GM12878 (cell line): ENCODE data around the gene MCCD1. TPM values are rescaled to one million over a fixed set of nuclear protein-coding genes. Genes with fewer than 3 reads are reported as not detected.

ENCODE experiments used
- ATF7 ChIP-seq: fragments of 450-650 bp; IDR thresholded peaks from 2 replicates; pipeline ENCODE4 v1.6.1; 2016; ENCODE audit warnings: low read depth, mild to moderate bottlenecking
- ESRRA ChIP-seq: IDR thresholded peaks from 2 replicates; pipeline ENCODE4 v1.6.1; 2012; ENCODE audit warnings: mild to moderate bottlenecking, low read length, improper control_type of control experiment
- ETV6 ChIP-seq, 2 experiments: fragments of 450-650 bp in 1 of 2; IDR thresholded peaks in 1 of 2; conservative IDR thresholded peaks in 1 of 2; 2 replicates each; pipeline ENCODE4 v1.6.1; 2014; ENCODE audit warnings: antibody characterized with exemption in 1 of 2, borderline replicate concordance in 1 of 2, low read depth in 1 of 2, mild to moderate bottlenecking in 1 of 2, moderate library complexity in 1 of 2
- HDAC6 ChIP-seq: fragments of 200-600 bp; sonication (generic); IDR thresholded peaks from one replicate; pipeline ENCODE4 v1.8.0; 2017; ENCODE audit warnings: antibody characterized with exemption; ENCODE audit not compliant: unreplicated experiment
- IKZF1 ChIP-seq: fragments of 450-650 bp; conservative IDR thresholded peaks from 2 replicates; pipeline ENCODE4 v1.6.1; 2017; ENCODE audit warnings: antibody characterized with exemption, mild to moderate bottlenecking
- IRF3 ChIP-seq: fragments of 450-650 bp; IDR thresholded peaks from 2 replicates; pipeline ENCODE4 v1.6.1; 2014; ENCODE audit warnings: mild to moderate bottlenecking
- NFXL1 ChIP-seq: fragments of 450-650 bp; IDR thresholded peaks from 2 replicates; pipeline ENCODE4 v1.6.1; 2017; ENCODE audit warnings: antibody characterized with exemption, mild to moderate bottlenecking, borderline replicate concordance
- NFYA ChIP-seq: IDR thresholded peaks from 2 replicates; pipeline ENCODE4 v1.6.1; 2011; ENCODE audit warnings: low read depth, mild to moderate bottlenecking, low read length, improper control_type of control experiment, borderline replicate concordance
- NRF1 ChIP-seq: conservative IDR thresholded peaks from 2 replicates; pipeline ENCODE4 v1.6.1; 2011; ENCODE audit warnings: mild to moderate bottlenecking, low read depth, low read length, improper control_type of control experiment
- PAX5 ChIP-seq: IDR thresholded peaks from 2 replicates; pipeline ENCODE4 v1.6.1; 2011; ENCODE audit warnings: low read depth, low read length, borderline replicate concordance
- POLR2AphosphoS5 ChIP-seq: IDR thresholded peaks from 2 replicates; pipeline ENCODE4 v1.6.1; 2011; ENCODE audit warnings: mild to moderate bottlenecking, low read length, inconsistent platforms
- SP1 ChIP-seq: IDR thresholded peaks from one replicate; pipeline ENCODE4 v1.6.1; 2011; ENCODE audit warnings: low read depth, low read length
- SREBF1 ChIP-seq: IDR thresholded peaks from 2 replicates; pipeline ENCODE4 v1.6.1; 2012; ENCODE audit warnings: mild to moderate bottlenecking, low read length
- YY1 ChIP-seq: IDR thresholded peaks from 2 replicates; pipeline ENCODE4 v1.6.1; 2011; ENCODE audit warnings: low read depth, mild to moderate bottlenecking, low read length
- ZBTB40 ChIP-seq: fragments of 450-650 bp; IDR thresholded peaks from 2 replicates; pipeline ENCODE4 v1.6.1; 2016; ENCODE audit warnings: mild to moderate bottlenecking, moderate library complexity, borderline replicate concordance
- ZNF384 ChIP-seq: IDR thresholded peaks from 2 replicates; pipeline ENCODE4 v1.6.1; 2012; ENCODE audit warnings: low read depth, mild to moderate bottlenecking, low read length, improper control_type of control experiment, borderline replicate concordance
- polyA plus RNA-seq, 11 experiments: library from polyadenylated mRNA; depleted of rRNA in 4 of 11; unstranded in 6 of 11; stranded (reverse) in 5 of 11; fragments of >200 nt; fragmentation: Nextera tagmentation in 4 of 11; fragmentation: Illumina TruSeq in 1 of 11; extraction: Ambion mirVana in 4 of 11; extraction: Trizol in 1 of 11; gene quantifications; 1 replicate in 1 of 11; 2 replicates in 10 of 11; pipeline versions ENCODE4 v1.2.1 to v1.2.3, GENCODE V29; 2011 to 2016; ENCODE audit warnings: inconsistent platforms in 2 of 11, missing spikeins in 2 of 11, low read depth in 1 of 11
- total RNA-seq, 4 experiments: library from RNA; depleted of rRNA in 3 of 4; stranded (reverse); fragments of >200 nt in 3 of 4; fragmentation: Illumina TruSeq in 1 of 4; extraction: Trizol in 1 of 4; gene quantifications; 2 replicates each; pipeline versions ENCODE4 v1.2.1 to v1.2.3, GENCODE V29; 2013 to 2021
- TF ChIP-seq, protein P1 (sequence below): fragments of 450-650 bp; formaldehyde crosslinking; IDR thresholded peaks from 2 replicates; pipeline ENCODE4 v1.4.0; 2020; ENCODE audit warnings: mild to moderate bottlenecking, moderate library complexity
- TF ChIP-seq, protein P2 (sequence below): IDR thresholded peaks from 2 replicates; pipeline ENCODE4 v1.6.1; 2012; ENCODE audit warnings: low read depth, low read length, improper control_type of control experiment
- TF ChIP-seq, protein P3 (sequence below): fragments of 450-650 bp; IDR thresholded peaks from 2 replicates; pipeline ENCODE4 v1.6.1; 2017; ENCODE audit warnings: borderline replicate concordance

Gene MCCD1
- total and polyA plus RNA-seq, 10 of the 15 experiments (the other 5 are each of a cell fraction or from before 2014, with no cell fraction given), result not detected

GRCh38 chr6:31572041-31572911 is 43.5 kb downstream of the MCCD1 start, which contains the start of gene LTA (continued):
- TF ChIP-seq ZBTB40, result no peak
- TF ChIP-seq, protein P1, sequence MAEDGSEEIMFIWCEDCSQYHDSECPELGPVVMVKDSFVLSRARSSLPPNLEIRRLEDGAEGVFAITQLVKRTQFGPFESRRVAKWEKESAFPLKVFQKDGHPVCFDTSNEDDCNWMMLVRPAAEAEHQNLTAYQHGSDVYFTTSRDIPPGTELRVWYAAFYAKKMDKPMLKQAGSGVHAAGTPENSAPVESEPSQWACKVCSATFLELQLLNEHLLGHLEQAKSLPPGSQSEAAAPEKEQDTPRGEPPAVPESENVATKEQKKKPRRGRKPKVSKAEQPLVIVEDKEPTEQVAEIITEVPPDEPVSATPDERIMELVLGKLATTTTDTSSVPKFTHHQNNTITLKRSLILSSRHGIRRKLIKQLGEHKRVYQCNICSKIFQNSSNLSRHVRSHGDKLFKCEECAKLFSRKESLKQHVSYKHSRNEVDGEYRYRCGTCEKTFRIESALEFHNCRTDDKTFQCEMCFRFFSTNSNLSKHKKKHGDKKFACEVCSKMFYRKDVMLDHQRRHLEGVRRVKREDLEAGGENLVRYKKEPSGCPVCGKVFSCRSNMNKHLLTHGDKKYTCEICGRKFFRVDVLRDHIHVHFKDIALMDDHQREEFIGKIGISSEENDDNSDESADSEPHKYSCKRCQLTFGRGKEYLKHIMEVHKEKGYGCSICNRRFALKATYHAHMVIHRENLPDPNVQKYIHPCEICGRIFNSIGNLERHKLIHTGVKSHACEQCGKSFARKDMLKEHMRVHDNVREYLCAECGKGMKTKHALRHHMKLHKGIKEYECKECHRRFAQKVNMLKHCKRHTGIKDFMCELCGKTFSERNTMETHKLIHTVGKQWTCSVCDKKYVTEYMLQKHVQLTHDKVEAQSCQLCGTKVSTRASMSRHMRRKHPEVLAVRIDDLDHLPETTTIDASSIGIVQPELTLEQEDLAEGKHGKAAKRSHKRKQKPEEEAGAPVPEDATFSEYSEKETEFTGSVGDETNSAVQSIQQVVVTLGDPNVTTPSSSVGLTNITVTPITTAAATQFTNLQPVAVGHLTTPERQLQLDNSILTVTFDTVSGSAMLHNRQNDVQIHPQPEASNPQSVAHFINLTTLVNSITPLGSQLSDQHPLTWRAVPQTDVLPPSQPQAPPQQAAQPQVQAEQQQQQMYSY (CRISPR knock-in tag), result no peak
- TF ChIP-seq SP1, result no peak
- TF ChIP-seq YY1, result no peak; the same call in 1 of the 2 replicates
- no peak for TF ChIP-seq NFXL1
- no peak for TF ChIP-seq IRF3
- TF ChIP-seq PAX5, result peak; percentile 28; the same call in 1 of the 2 replicates
- no peak for TF ChIP-seq HDAC6
- TF ChIP-seq ESRRA, result no peak
- TF ChIP-seq NFYA, result no peak
- no peak for TF ChIP-seq NRF1
- peak; percentile 63 for TF ChIP-seq ATF7
- TF ChIP-seq, protein P2, sequence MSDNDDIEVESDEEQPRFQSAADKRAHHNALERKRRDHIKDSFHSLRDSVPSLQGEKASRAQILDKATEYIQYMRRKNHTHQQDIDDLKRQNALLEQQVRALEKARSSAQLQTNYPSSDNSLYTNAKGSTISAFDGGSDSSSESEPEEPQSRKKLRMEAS, result 0 out of 2 replicates have a peak, but pooled peaks have one; percentile 56
- TF ChIP-seq POLR2AphosphoS5, result peak; percentile 82
- peak in 1 of 2 experiments; percentile 41; a peak in 1 of 4 replicates for TF ChIP-seq ETV6 (conservative IDR thresholded peaks at IDR 0.05 in 1 of 2, IDR thresholded peaks at IDR 0.05 in 1 of 2; ENCODE audit: borderline replicate concordance in 1 of 2, low read depth in 1 of 2)
- TF ChIP-seq SREBF1, result no peak
- TF ChIP-seq ZNF384, result no peak
- TF ChIP-seq IKZF1, result peak; percentile 77
- TF ChIP-seq, protein P3, sequence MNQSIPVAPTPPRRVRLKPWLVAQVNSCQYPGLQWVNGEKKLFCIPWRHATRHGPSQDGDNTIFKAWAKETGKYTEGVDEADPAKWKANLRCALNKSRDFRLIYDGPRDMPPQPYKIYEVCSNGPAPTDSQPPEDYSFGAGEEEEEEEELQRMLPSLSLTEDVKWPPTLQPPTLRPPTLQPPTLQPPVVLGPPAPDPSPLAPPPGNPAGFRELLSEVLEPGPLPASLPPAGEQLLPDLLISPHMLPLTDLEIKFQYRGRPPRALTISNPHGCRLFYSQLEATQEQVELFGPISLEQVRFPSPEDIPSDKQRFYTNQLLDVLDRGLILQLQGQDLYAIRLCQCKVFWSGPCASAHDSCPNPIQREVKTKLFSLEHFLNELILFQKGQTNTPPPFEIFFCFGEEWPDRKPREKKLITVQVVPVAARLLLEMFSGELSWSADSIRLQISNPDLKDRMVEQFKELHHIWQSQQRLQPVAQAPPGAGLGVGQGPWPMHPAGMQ, result no peak
